HepG2 (cell line): ENCODE results near the gene SMURF2. TPM values are rescaled to one million over a fixed set of nuclear protein-coding genes. Genes with fewer than 3 reads are reported as not detected.

Experiments
- ARID2 ChIP-seq: sonication (generic); formaldehyde crosslinking; IDR thresholded peaks from 2 replicates; pipeline ENCODE4 v1.8.1; 2022; ENCODE audit warnings: mild to moderate bottlenecking, missing genetic modification reagents, borderline replicate concordance
- CREB1 ChIP-seq, 2 experiments: fragments of 450-650 bp in 1 of 2; IDR thresholded peaks; 2 replicates each; pipeline ENCODE4 v1.6.1; 2016 to 2017; ENCODE audit warnings: control low read depth in 1 of 2, mild to moderate bottlenecking in 1 of 2, missing compliant biosample characterization in 1 of 2, missing genetic modification characterization in 1 of 2
- GABPA ChIP-seq, 2 experiments: IDR thresholded peaks; 2 replicates each; pipeline ENCODE4 v1.6.1; 2011 to 2016; ENCODE audit warnings: low read depth in 2 of 2, low read length in 1 of 2, missing biosample characterization in 1 of 2, missing genetic modification characterization in 1 of 2
- KDM2A ChIP-seq: sonication (generic); formaldehyde crosslinking; IDR thresholded peaks from 2 replicates; pipeline ENCODE4 v1.4.0; 2020; ENCODE audit warnings: low read depth, missing genetic modification reagents, borderline replicate concordance
- SIX1 ChIP-seq: sonication (generic); formaldehyde crosslinking; IDR thresholded peaks from 2 replicates; pipeline ENCODE4 v1.4.0; 2020; ENCODE audit warnings: missing genetic modification reagents, borderline replicate concordance
- SMAD1 ChIP-seq: sonication (generic); formaldehyde crosslinking; IDR thresholded peaks from 2 replicates; pipeline ENCODE4 v1.4.0; 2020; ENCODE audit warnings: missing genetic modification reagents, low read depth, mild to moderate bottlenecking, borderline replicate concordance
- TCF12 ChIP-seq, 2 experiments: fragments of 450-650 bp in 1 of 2; sonication (generic) in 1 of 2; formaldehyde crosslinking in 1 of 2; IDR thresholded peaks; 2 replicates each; pipeline versions ENCODE4 v1.6.1 to v1.8.0; 2017 to 2022; ENCODE audit warnings: antibody characterized with exemption in 1 of 2, mild to moderate bottlenecking in 1 of 2, missing genetic modification reagents in 1 of 2, moderate library complexity in 1 of 2
- ZNF296 ChIP-seq: sonication (generic); formaldehyde crosslinking; conservative IDR thresholded peaks from 2 replicates; pipeline ENCODE4 v1.5.0; 2020; ENCODE audit warnings: mild to moderate bottlenecking, missing genetic modification reagents
- ZSCAN12 ChIP-seq: sonication (generic); formaldehyde crosslinking; IDR thresholded peaks from 2 replicates; pipeline ENCODE4 v1.9.0; 2021; ENCODE audit warnings: mild to moderate bottlenecking, missing genetic modification reagents
- polyA plus RNA-seq, 8 experiments: library from polyadenylated mRNA; depleted of rRNA in 3 of 8; stranded (reverse) in 7 of 8; unstranded in 1 of 8; fragments of >200 nt; fragmentation: Illumina TruSeq in 4 of 8; extraction: Trizol in 4 of 8; gene quantifications; 2 replicates each; pipeline versions ENCODE4 v1.2.1 to v1.2.3, GENCODE V29; 2011 to 2016; ENCODE audit warnings: low read depth in 4 of 8, missing spikeins in 1 of 8, mixed read lengths in 1 of 8; ENCODE audit not compliant: insufficient read depth in 1 of 8
- total RNA-seq, 5 experiments: library from RNA; depleted of rRNA; stranded (reverse); fragments of >200 nt; fragmentation: Illumina TruSeq; extraction: Trizol; gene quantifications; 2 replicates each; pipeline ENCODE4 v1.2.3, GENCODE V29; 2016; ENCODE audit warnings: low read depth in 1 of 5
- TF ChIP-seq, protein P1 (sequence below): sonication (generic); formaldehyde crosslinking; IDR thresholded peaks from 2 replicates; pipeline ENCODE4 v1.4.0; 2020; ENCODE audit warnings: missing genetic modification reagents, borderline replicate concordance
- TF ChIP-seq, protein P2 (sequence below): sonication (generic); formaldehyde crosslinking; IDR thresholded peaks from 2 replicates; pipeline ENCODE4 v1.5.0; 2020; ENCODE audit warnings: mild to moderate bottlenecking, missing genetic modification reagents
- TF ChIP-seq, protein P3 (sequence below): sonication (generic); formaldehyde crosslinking; IDR thresholded peaks from 2 replicates; pipeline ENCODE4 v1.4.0; 2020; ENCODE audit warnings: missing genetic modification reagents
- TF ChIP-seq, protein P4 (sequence below): sonication (generic); formaldehyde crosslinking; IDR thresholded peaks from 2 replicates; pipeline ENCODE4 v1.5.1; 2020; ENCODE audit warnings: mild to moderate bottlenecking, missing genetic modification reagents

The SMURF2 gene
- total and polyA plus RNA-seq, 2 of the 13 experiments (the other 11 are each of a cell fraction or from before 2014, with no cell fraction given) = 14.9 to 24.3 TPM

DNA sequence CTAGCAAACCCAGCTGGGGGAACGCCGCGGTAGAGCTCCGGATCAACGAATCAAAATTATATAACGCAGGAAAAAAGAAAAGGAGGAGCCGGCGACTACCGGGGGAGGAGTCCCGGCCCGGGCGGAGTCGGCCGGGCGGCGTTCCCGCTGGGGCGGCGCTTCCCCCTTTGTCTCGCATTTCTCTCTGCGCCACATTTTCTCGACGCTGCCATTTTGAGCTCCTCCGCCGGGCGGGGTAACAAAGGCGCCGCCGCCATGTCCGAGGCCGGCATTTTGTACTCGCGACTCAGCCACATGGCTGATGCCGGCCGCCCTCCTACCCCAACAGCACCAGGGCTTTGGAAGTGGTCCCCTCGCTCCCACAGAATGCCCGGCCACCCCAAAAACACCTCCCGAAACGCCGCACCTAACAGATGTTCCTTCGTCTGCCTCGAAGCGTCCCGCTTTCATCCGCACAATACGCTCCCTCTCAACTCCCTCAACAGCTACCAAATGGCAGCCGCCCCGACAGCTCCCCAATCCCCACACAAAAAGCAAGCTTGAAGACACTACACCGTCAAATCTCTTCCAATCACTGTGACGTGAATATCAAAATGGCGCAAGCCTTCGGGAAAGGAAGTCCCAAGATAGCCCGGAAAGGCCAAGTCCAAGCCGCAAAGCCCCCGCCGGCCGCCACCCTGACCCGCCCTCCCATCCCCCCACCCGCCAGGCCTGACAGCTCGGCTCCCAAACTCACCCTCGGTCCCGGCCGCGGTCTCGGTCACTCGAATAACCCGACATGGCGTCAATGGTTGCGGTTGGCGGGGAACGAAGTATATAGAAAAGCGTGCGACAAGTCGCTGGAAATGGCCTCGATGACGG is 156.5 kb downstream of the SMURF2 start (continued):
- TF ChIP-seq, protein P1, sequence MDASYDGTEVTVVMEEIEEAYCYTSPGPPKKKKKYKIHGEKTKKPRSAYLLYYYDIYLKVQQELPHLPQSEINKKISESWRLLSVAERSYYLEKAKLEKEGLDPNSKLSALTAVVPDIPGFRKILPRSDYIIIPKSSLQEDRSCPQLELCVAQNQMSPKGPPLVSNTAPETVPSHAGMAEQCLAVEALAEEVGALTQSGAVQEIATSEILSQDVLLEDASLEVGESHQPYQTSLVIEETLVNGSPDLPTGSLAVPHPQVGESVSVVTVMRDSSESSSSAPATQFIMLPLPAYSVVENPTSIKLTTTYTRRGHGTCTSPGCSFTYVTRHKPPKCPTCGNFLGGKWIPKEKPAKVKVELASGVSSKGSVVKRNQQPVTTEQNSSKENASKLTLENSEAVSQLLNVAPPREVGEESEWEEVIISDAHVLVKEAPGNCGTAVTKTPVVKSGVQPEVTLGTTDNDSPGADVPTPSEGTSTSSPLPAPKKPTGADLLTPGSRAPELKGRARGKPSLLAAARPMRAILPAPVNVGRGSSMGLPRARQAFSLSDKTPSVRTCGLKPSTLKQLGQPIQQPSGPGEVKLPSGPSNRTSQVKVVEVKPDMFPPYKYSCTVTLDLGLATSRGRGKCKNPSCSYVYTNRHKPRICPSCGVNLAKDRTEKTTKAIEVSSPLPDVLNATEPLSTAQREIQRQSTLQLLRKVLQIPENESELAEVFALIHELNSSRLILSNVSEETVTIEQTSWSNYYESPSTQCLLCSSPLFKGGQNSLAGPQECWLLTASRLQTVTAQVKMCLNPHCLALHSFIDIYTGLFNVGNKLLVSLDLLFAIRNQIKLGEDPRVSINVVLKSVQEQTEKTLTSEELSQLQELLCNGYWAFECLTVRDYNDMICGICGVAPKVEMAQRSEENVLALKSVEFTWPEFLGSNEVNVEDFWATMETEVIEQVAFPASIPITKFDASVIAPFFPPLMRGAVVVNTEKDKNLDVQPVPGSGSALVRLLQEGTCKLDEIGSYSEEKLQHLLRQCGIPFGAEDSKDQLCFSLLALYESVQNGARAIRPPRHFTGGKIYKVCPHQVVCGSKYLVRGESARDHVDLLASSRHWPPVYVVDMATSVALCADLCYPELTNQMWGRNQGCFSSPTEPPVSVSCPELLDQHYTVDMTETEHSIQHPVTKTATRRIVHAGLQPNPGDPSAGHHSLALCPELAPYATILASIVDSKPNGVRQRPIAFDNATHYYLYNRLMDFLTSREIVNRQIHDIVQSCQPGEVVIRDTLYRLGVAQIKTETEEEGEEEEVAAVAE (CRISPR knock-in tag) = no peak
- TF ChIP-seq, protein P2, sequence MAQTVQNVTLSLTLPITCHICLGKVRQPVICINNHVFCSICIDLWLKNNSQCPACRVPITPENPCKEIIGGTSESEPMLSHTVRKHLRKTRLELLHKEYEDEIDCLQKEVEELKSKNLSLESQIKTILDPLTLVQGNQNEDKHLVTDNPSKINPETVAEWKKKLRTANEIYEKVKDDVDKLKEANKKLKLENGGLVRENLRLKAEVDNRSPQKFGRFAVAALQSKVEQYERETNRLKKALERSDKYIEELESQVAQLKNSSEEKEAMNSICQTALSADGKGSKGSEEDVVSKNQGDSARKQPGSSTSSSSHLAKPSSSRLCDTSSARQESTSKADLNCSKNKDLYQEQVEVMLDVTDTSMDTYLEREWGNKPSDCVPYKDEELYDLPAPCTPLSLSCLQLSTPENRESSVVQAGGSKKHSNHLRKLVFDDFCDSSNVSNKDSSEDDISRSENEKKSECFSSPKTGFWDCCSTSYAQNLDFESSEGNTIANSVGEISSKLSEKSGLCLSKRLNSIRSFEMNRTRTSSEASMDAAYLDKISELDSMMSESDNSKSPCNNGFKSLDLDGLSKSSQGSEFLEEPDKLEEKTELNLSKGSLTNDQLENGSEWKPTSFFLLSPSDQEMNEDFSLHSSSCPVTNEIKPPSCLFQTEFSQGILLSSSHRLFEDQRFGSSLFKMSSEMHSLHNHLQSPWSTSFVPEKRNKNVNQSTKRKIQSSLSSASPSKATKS (CRISPR knock-in tag) = no peak
- TF ChIP-seq ZSCAN12 (CRISPR knock-in tag) = no peak
- no peak for TF ChIP-seq TCF12 (IDR thresholded peaks at IDR 0.05)
- 0 out of 2 replicates have a peak, but pooled peaks have one; percentile 37 for TF ChIP-seq TCF12 (CRISPR knock-in tag; IDR thresholded peaks at IDR 0.05)
- TF ChIP-seq CREB1 (IDR thresholded peaks at IDR 0.05) = no peak
- TF ChIP-seq CREB1 (CRISPR knock-in tag; IDR thresholded peaks at IDR 0.05) = peak; percentile 56; the same call in 1 of the 2 replicates
- no peak for TF ChIP-seq ARID2
- no peak for TF ChIP-seq ZNF296
- no peak for TF ChIP-seq SIX1 (CRISPR knock-in tag)
- TF ChIP-seq SMAD1 (CRISPR knock-in tag) = no peak
- TF ChIP-seq, protein P3, sequence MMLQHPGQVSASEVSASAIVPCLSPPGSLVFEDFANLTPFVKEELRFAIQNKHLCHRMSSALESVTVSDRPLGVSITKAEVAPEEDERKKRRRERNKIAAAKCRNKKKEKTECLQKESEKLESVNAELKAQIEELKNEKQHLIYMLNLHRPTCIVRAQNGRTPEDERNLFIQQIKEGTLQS (CRISPR knock-in tag) = no peak
- TF ChIP-seq, protein P4, sequence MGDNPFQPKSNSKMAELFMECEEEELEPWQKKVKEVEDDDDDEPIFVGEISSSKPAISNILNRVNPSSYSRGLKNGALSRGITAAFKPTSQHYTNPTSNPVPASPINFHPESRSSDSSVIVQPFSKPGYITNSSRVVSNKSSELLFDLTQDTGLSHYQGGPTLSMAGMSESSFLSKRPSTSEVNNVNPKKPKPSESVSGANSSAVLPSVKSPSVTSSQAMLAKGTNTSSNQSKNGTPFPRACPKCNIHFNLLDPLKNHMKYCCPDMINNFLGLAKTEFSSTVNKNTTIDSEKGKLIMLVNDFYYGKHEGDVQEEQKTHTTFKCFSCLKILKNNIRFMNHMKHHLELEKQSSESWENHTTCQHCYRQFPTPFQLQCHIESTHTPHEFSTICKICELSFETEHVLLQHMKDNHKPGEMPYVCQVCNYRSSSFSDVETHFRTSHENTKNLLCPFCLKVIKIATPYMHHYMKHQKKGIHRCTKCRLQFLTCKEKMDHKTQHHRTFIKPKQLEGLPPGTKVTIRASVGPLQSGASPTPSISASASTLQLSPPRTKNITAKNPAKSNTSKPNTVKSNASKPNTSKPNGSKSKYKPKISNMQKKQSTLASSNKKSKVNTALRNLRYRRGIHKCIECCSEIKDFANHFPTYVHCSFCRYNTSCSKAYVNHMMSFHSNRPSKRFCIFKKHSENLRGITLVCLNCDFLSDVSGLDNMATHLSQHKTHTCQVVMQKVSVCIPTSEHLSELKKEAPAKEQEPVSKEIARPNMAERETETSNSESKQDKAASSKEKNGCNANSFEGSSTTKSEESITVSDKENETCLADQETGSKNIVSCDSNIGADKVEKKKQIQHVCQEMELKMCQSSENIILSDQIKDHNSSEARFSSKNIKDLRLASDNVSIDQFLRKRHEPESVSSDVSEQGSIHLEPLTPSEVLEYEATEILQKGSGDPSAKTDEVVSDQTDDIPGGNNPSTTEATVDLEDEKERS (CRISPR knock-in tag) = peak; percentile 47; the same call in 1 of the 2 replicates
- TF ChIP-seq GABPA (IDR thresholded peaks at IDR 0.05; ENCODE audit: low read depth, low read length) = no peak
- 0 out of 2 replicates have a peak, but pooled peaks have one; percentile 41 for TF ChIP-seq GABPA (CRISPR knock-in tag; IDR thresholded peaks at IDR 0.05; ENCODE audit: low read depth)
- TF ChIP-seq KDM2A (CRISPR knock-in tag) = no peak; the same call in 1 of the 2 replicates
